A673 (cell line): ENCODE data around the gene TRIP12.

Source experiments
- CTCF ChIP-seq: fragments of 300-800, 200-600 bp; sonication (generic); conservative IDR thresholded peaks from 2 replicates; pipeline ENCODE4 v1.5.1; 2017; ENCODE audit warnings: low read depth, mild to moderate bottlenecking, antibody characterized with exemption, low read length, moderate library complexity, mixed read lengths
- EZH2 ChIP-seq: fragments of 200-600 bp; sonication (generic); IDR thresholded peaks from 2 replicates; pipeline ENCODE4 v1.6.1; 2017; ENCODE audit warnings: borderline replicate concordance, low read depth, mild to moderate bottlenecking, mixed read lengths, antibody characterized with exemption, low read length; ENCODE audit not compliant: poor library complexity, severe bottlenecking

- TF ChIP-seq CTCF (no peak), EZH2 (no peak)
These were observed at the start of gene TRIP12 for GRCh38 chr2:229921892-229922448.
